K562 (cell line): ENCODE measurements around the gene RNASEH2A. TPM values are rescaled to one million over a fixed set of nuclear protein-coding genes. Genes with fewer than 3 reads are reported as not detected.

ENCODE experiments used
- ATAC-seq: fragments of 200-7000 bp; cut with Tn5 transposase; 3 replicates; pipeline ENCODE4 v1.9.1; 2020; ENCODE audit warnings: moderate library complexity
- BruUV-seq: library from RNA; stranded (reverse); fragments of 400-500 nt; replicated peaks from 2 replicates; lab custom pipeline; 2021; lab: Mats Ljungman, UMichigan
- CTCF ChIA-PET: fragments of 300-600 bp; formaldehyde crosslinking; extraction: SDS; loops from one replicate; lab custom pipeline; 2021; ENCODE audit warnings: low intra/inter-chr PET ratio; lab: Yijun Ruan, JAX
- POLR2A ChIA-PET: fragments of 300-600, 350-650 bp; sonication (Branson Sonifier 250); formaldehyde crosslinking; extraction: SDS; loops from one replicate; lab custom pipeline; 2021; ENCODE audit warnings: antibody characterized with exemption, inconsistent platforms; lab: Yijun Ruan, JAX
- DNase-seq, 4 experiments: peaks; one replicate each; pipeline versions ENCODE4 v3.0.0 to v3.0.0-alpha.2; 2011 to 2018; ENCODE audit warnings: low spot score in 3 of 4, mixed read lengths in 3 of 4; ENCODE audit errors: extremely low read depth in 1 of 4
- FAIRE-seq: peaks from 2 replicates; lab custom pipeline; 2011; peaks lifted over from hg19 to GRCh38; lab: Jason Lieb, UNC
- H2AFZ ChIP-seq: 2 replicates; pipeline ENCODE4 v1.6.0; 2011; ENCODE audit warnings: low read depth, low read length, control low read depth, inconsistent platforms
- H3K27ac ChIP-seq: fragments of 200-600 bp; 3 replicates; pipeline ENCODE4 v1.8.0; 2011; ENCODE audit warnings: low read depth, mild to moderate bottlenecking, control low read depth, inconsistent platforms, low read length, moderate library complexity, mixed read lengths; ENCODE audit errors: extremely low read depth
- H3K27me3 ChIP-seq, 2 experiments: fragments of 300-600 bp in 1 of 2; 2 replicates in 1 of 2; 3 replicates in 1 of 2; pipeline versions ENCODE4 v1.6.0 to v1.8.0; 2011; ENCODE audit warnings: inconsistent platforms in 2 of 2, low read length in 2 of 2, mild to moderate bottlenecking in 1 of 2, mixed read lengths in 1 of 2, moderate library complexity in 1 of 2; ENCODE audit not compliant: control insufficient read depth in 2 of 2, insufficient read depth in 2 of 2
- H3K36me3 ChIP-seq: fragments of 300-600 bp; 3 replicates; pipeline ENCODE4 v1.8.0; 2011; ENCODE audit warnings: mild to moderate bottlenecking, low read length, inconsistent platforms; ENCODE audit not compliant: control insufficient read depth, insufficient read depth
- H3K4me1 ChIP-seq, 2 experiments: fragments of 200-600 bp in 1 of 2; replicated peaks in 1 of 2; 2 replicates in 1 of 2; 3 replicates in 1 of 2; pipeline versions ENCODE4 v1.5.1 to v1.8.0; 2011; ENCODE audit warnings: inconsistent platforms in 2 of 2, low read length in 2 of 2, mild to moderate bottlenecking in 1 of 2, mixed read lengths in 1 of 2, moderate library complexity in 1 of 2; ENCODE audit not compliant: control insufficient read depth in 2 of 2, insufficient read depth in 2 of 2
- H3K4me2 ChIP-seq: 2 replicates; pipeline ENCODE4 v1.6.1; 2011; ENCODE audit warnings: low read length, control low read depth, inconsistent platforms, mixed read lengths; ENCODE audit not compliant: insufficient read depth
- H3K4me3 ChIP-seq: fragments of 200-600 bp; sonication (generic), shearing (Covaris generic); 2 replicates; pipeline ENCODE4 v1.5.1; 2016; ENCODE audit warnings: control low read depth, inconsistent platforms
- H3K79me2 ChIP-seq: fragments of 200-600 bp; 3 replicates; pipeline ENCODE4 v1.8.0; 2011; ENCODE audit warnings: low read length, inconsistent platforms; ENCODE audit not compliant: control insufficient read depth, insufficient read depth
- H3K9ac ChIP-seq, 2 experiments: 2 replicates each; pipeline versions ENCODE4 v1.6.0 to v1.6.1; 2011; ENCODE audit warnings: low read depth in 2 of 2, low read length in 2 of 2, control low read depth in 1 of 2, inconsistent platforms in 1 of 2, mild to moderate bottlenecking in 1 of 2, mixed read lengths in 1 of 2; ENCODE audit not compliant: insufficient read depth in 1 of 2
- H3K9me1 ChIP-seq: one replicate; pipeline ENCODE4 v1.6.0; 2011; ENCODE audit warnings: inconsistent platforms, mild to moderate bottlenecking, low read length, moderate library complexity; ENCODE audit not compliant: control insufficient read depth, insufficient read depth
- H3K9me3 ChIP-seq: replicated peaks from 2 replicates; pipeline ENCODE4 v1.5.1; 2011; ENCODE audit warnings: low read depth, low read length, inconsistent platforms; ENCODE audit not compliant: control insufficient read depth, insufficient read depth
- H4K20me1 ChIP-seq: replicated peaks from 2 replicates; pipeline ENCODE4 v1.6.1; 2011; ENCODE audit warnings: low read length, inconsistent platforms, mixed read lengths; ENCODE audit not compliant: control insufficient read depth, insufficient read depth
- ARID1B ChIP-seq: fragments of 450-650 bp; IDR thresholded peaks from 2 replicates; pipeline ENCODE4 v1.6.1; 2016; ENCODE audit warnings: antibody characterized with exemption, mild to moderate bottlenecking, inconsistent platforms
- ARID3A ChIP-seq: IDR thresholded peaks from 2 replicates; pipeline ENCODE4 v1.6.1; 2012; ENCODE audit warnings: low read depth, low read length, improper control_type of control experiment, borderline replicate concordance
- CBFA2T2 ChIP-seq: fragments of 450-650 bp; conservative IDR thresholded peaks from 2 replicates; pipeline ENCODE4 v1.6.1; 2017; ENCODE audit warnings: mild to moderate bottlenecking
- CBFA2T3 ChIP-seq: fragments of 450-650 bp; IDR thresholded peaks from 2 replicates; pipeline ENCODE4 v1.6.1; 2017
- GTF3C2 ChIP-seq: IDR thresholded peaks from 3 replicates; pipeline ENCODE4 v1.6.1; 2011; ENCODE audit warnings: borderline replicate concordance, mild to moderate bottlenecking, moderate library complexity; ENCODE audit not compliant: insufficient read length; ENCODE audit errors: extremely low read depth
- JUND ChIP-seq, 2 experiments: IDR thresholded peaks; 2 replicates in 1 of 2; 3 replicates in 1 of 2; pipeline ENCODE4 v1.6.1; 2011; ENCODE audit warnings: borderline replicate concordance in 2 of 2, low read depth in 2 of 2, low read length in 2 of 2, improper control_type of control experiment in 1 of 2, missing biosample characterization in 1 of 2, missing genetic modification characterization in 1 of 2, missing genetic modification reagents in 1 of 2
- MED1 ChIP-seq: sonication (generic); formaldehyde crosslinking; IDR thresholded peaks from 2 replicates; pipeline ENCODE4 v1.8.1; 2023; ENCODE audit warnings: missing genetic modification reagents, borderline replicate concordance
- NUFIP1 ChIP-seq: fragments of 450-650 bp; IDR thresholded peaks from 2 replicates; pipeline ENCODE4 v1.6.1; 2018; ENCODE audit not compliant: partially characterized antibody
- RBM39 ChIP-seq: fragments of 200-400 bp; formaldehyde crosslinking; optimal IDR thresholded peaks from 2 replicates; pipeline ENCODE3; 2018; ENCODE audit warnings: low read depth, low read length
- THRA ChIP-seq: fragments of 450-650 bp; IDR thresholded peaks from 2 replicates; pipeline ENCODE4 v1.6.1; 2017; ENCODE audit warnings: mild to moderate bottlenecking, moderate library complexity
- TSC22D4 ChIP-seq: fragments of 450-650 bp; IDR thresholded peaks from 2 replicates; pipeline ENCODE4 v1.6.1; 2016; ENCODE audit warnings: missing genetic modification characterization, missing biosample characterization, control low read depth
- ZNF134 ChIP-seq: fragments of 250-450 bp; sonication (Bioruptor Pico); conservative IDR thresholded peaks from 2 replicates; pipeline ENCODE4 v1.4.0; 2020
- ZNF184 ChIP-seq: sonication (generic); formaldehyde crosslinking; IDR thresholded peaks from 2 replicates; pipeline ENCODE4 v1.5.0; 2020; ENCODE audit warnings: missing genetic modification reagents
- ZNF41 ChIP-seq: fragments of 250-450 bp; sonication (Bioruptor Pico); conservative IDR thresholded peaks from 2 replicates; pipeline ENCODE4 v1.4.0; 2020; ENCODE audit warnings: mild to moderate bottlenecking
- ZNF655 ChIP-seq: fragments of 250-450 bp; sonication (Bioruptor Pico); IDR thresholded peaks from 2 replicates; pipeline ENCODE4 v1.5.0; 2021
- WGBS: fragments of 100-300 bp; shearing (Covaris generic); methylation state at CpG from one replicate; pipeline ENCODE4 v1.1.6; 2016; ENCODE audit warnings: low coverage, mixed read lengths; ENCODE audit not compliant: insufficient coverage; ENCODE audit errors: missing lambda C conversion rate; 5-methylcytosine and 5-hydroxymethylcytosine counted together
- in situ Hi-C: fragments of 300-500 bp; cut with MboI; formaldehyde crosslinking; loops from 4 replicates; pipeline ENCODE4 v1.15.0; 2018; ENCODE audit warnings: inconsistent platforms, mixed read lengths
- intact Hi-C: fragments of 100-400 bp; cut with micrococcal nuclease; formaldehyde crosslinking; loops from 2 replicates; pipeline ENCODE4 v1.14.2; 2022
- polyA plus RNA-seq, 8 experiments: library from polyadenylated mRNA; depleted of rRNA in 4 of 8; stranded (reverse) in 5 of 8; unstranded in 3 of 8; fragments of >200 nt; fragmentation: Nextera tagmentation in 2 of 8; fragmentation: Illumina TruSeq in 1 of 8; extraction: Ambion mirVana in 2 of 8; extraction: Trizol in 1 of 8; gene quantifications; 2 replicates each; pipeline versions ENCODE4 v1.2.1 to v1.2.3, GENCODE V29; 2011 to 2014; ENCODE audit warnings: inconsistent platforms in 1 of 8, missing spikeins in 1 of 8
- total RNA-seq, 7 experiments: library from RNA; depleted of rRNA in 6 of 7; stranded (reverse); fragments of >200 nt in 6 of 7; fragmentation: Illumina TruSeq in 2 of 7; extraction: Trizol in 2 of 7; gene quantifications; 2 replicates each; pipeline versions ENCODE4 v1.2.1 to v1.2.3, GENCODE V29; 2011 to 2021; ENCODE audit warnings: low replicate concordance in 1 of 7

Gene RNASEH2A
- total and polyA plus RNA-seq, 9 of the 15 experiments (the other 6 are each of a cell fraction or from before 2014, with no cell fraction given) = 22.3 to 78.0 (median 61.7) TPM

- no peak for TF ChIP-seq ARID3A
- TF ChIP-seq TSC22D4 (tag) = no peak
- no peak for TF ChIP-seq MED1 (CRISPR knock-in tag)
- TF ChIP-seq RBM39 = no peak
- no peak for TF ChIP-seq JUND (IDR thresholded peaks at IDR 0.05; ENCODE audit: borderline replicate concordance, low read depth, low read length)
- TF ChIP-seq JUND (tag; IDR thresholded peaks at IDR 0.05; ENCODE audit: borderline replicate concordance, low read depth, low read length) = no peak
Observed at GRCh38 chr19:12804051-12804450, 2.3 kb upstream of the RNASEH2A start (continued).

- whole genome bisulfite sequencing = 28% methylated on average over 6 of the region's 7 CpGs
- peaks cover 33% of the 10 kb centered on the region; the same call in 2 of the 3 replicates for H3K36me3 ChIP-seq
- FAIRE-seq (no peak), ATAC-seq (peak; percentile 64), DNase-seq (no peak)
- H3K79me2 ChIP-seq = no peaks in the 10 kb centered on the region
- H3K9me3 ChIP-seq = no peaks in the 10 kb centered on the region
- no peak overlapping the region for H3K27ac ChIP-seq
- no peaks in the 10 kb centered on the region for H3K9me1 ChIP-seq
- peak overlapping the region in 1 of 2 experiments; percentile 31; a peak in 1 of 4 replicates for H3K9ac ChIP-seq
- CTCF ChIA-PET = no interaction called here
- no peaks in the 10 kb centered on the region for H3K27me3 ChIP-seq
- POLR2A ChIA-PET = interaction anchor here (0.9 to 2.8 kb wide), 3 partner anchors 9 to 19 kb away, joined by 3 to 9 read pairs (median 4); partner anchors contain the start of gene RNASEH2A
- no peak overlapping the region for H2AFZ ChIP-seq
- BruUV-seq = no TSS peak
- peaks cover 2 to 11% of the 10 kb centered on the region in 2 experiments; a peak in 1 of 5 replicates for H3K4me1 ChIP-seq
- intact Hi-C loops = no loop called here
- no peak overlapping the region for H3K4me3 ChIP-seq
- in situ Hi-C loops = no loop called here
- H3K4me2 ChIP-seq = no peak overlapping the region
- no peaks in the 10 kb centered on the region for H4K20me1 ChIP-seq
- TF ChIP-seq NUFIP1 = no peak
- no peak for TF ChIP-seq ZNF41 (CRISPR knock-in tag)
- no peak for TF ChIP-seq THRA
- peak; percentile 44 for TF ChIP-seq ARID1B
- peak; percentile 75 for TF ChIP-seq CBFA2T3
- no peak for TF ChIP-seq GTF3C2
- no peak for TF ChIP-seq ZNF184
- no peak for TF ChIP-seq ZNF655 (CRISPR knock-in tag)
- no peak for TF ChIP-seq ZNF134 (CRISPR knock-in tag)
- peak; percentile 45; the same call in 1 of the 2 replicates for TF ChIP-seq CBFA2T2
Observed at GRCh38 chr19:12815088-12815487, 8.7 kb downstream of the RNASEH2A start.
